DLD1 (cell line): ENCODE measurements around the gene RAB3IL1.

Experiments used
- in situ Hi-C: cut with HindIII; loops from 2 replicates; pipeline ENCODE4 v1.10.0; 2017; ENCODE audit warnings: low sequenced_read_pairs

Gene RAB3IL1

GRCh38 chr11:61853698-61854169, 63.6 kb downstream of the RAB3IL1 start:
- in situ Hi-C loops = no loop called here

- in situ Hi-C loops = no loop called here
These were observed 65.5 kb downstream of the RAB3IL1 start for GRCh38 chr11:61851900-61852295.

GRCh38 chr11:61851113-61851899, 66.1 kb downstream of the RAB3IL1 start:
- in situ Hi-C loops = no loop called here

GRCh38 chr11:61850687-61851086, 66.7 kb downstream of the RAB3IL1 start:
- in situ Hi-C loops = no loop called here

DNA sequence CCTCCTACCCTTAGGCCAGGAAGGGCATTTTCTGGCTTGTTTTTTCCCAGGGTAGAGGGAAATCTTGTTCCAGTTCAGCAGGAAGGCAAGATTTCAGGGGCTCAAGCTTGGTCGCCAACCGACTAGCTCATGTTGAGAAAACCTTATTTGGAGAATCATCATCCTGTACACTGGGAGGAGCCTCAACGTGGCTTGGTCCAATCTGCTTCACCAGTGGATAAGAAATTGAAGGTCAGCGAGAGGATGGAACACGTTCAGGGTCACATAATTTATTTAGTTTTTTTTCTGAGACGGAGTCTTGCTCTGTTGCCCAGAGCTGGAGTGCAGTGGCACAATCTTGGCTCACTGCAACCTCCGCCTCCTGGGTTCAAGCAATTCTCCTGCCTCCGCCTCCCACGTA, 68.7 kb downstream of the RAB3IL1 start:
- in situ Hi-C loops = no loop called here

DNA sequence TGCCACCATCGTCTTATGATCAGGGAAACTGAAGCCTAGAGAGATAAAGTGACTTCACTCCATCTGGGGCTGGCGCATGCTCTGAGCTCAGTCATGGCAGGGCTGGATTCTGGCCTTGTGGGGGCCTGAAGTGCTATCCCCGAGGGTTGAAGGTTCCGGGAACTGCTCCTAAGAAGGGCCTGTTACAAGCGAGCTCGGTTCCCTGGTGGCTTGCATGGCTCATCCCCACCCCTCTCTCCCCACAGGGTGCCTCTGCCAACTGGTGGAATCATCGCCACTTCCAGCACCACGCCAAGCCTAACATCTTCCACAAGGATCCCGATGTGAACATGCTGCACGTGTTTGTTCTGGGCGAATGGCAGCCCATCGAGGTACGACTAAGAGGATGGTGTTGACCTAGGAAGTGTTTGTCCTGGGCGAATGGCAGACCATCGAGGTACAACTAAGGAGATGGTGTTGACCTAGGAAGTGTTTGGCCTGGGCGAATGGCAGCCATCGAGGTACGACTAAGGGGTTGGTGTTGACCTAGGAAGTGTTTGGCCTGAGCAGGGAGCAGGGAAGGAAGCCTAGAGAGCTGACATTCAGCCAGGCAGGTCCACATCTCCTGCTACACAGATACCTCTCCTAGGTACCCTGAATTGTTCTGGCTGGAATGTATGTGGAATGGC, 69.3 kb downstream of the RAB3IL1 start:
- in situ Hi-C loops = no loop called here
